Stimulated activated CD4-positive, alpha-beta T cell treated with anti-CD3 and anti-CD28 coated beads, Interleukin-12 subunit alpha, Interleukin-12 subunit beta, amount 100 ng/mL, for 48 hours (primary cell): Measurements from ENCODE around the gene STAT5B.
A peak's percentile ranks its signal among the peaks of the same experiment; 100 is the strongest.
"Not testable (repeated sequence)": the region's sequence is repeated elsewhere in the genome, so short reads cannot be mapped to it uniquely, and the experiment has no call there.

Experiments used
- DNase-seq, 3 donors: peaks; one replicate each; pipeline ENCODE4 v3.0.0-alpha.2; 2020; ENCODE audit warnings: low read depth in 2 of 3, low spot score in 1 of 3

Gene STAT5B

DNA sequence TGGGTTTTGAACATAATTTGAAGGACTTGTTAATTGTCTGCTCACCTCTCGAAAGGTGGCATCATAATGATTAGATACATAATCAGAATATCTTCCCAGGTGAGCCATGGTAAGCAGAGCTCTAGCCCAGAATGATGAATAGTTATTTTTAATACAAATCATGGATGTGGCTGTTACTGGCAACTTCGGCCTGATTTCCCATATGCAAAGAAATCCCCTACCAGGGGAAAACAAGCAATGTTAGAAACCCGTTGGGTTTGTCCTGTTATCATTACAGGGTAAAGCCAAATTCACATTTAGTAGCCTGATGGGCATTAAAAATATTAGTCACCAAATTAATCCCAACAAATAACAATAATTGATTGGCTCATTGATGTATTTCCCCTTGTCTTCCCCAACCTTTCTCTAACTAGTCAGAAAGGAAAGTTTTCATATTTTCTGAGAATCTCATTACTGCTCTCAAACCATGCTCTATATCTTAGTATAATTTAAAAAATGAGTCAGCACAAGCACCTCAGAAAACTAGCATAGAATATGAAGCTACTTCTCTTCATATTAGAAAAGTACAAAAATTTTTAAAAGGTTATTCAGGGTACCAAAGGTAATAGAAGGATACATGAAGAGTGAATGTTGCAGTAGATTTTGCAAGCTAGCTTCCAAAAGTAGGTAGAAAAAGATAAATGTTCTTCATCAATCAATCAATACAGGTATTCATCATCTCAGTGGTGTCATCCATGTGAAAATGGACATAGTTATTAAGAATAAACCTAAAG, 5.0 kb downstream of the STAT5B start:
- DNase-seq: no peak

DNA sequence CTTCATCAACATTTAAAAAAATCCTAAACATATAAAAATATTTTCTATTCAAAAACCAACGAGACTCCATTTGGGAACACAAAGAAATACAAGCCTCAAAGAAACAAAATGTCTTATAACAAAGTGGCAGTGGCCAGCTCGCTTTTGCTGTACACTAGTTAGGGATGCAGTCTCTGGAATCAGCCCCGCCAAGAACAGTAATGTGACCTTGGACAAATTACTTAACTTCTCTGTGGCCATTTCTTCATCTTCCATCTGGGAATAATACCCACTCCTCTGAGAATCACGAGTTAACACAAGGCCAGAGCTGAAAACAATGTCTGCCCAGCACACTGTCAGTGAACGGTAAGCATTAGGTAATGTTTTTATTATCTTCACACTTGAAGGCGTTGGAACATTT, 5.6 kb downstream of the STAT5B start:
- no peak for DNase-seq

DNA sequence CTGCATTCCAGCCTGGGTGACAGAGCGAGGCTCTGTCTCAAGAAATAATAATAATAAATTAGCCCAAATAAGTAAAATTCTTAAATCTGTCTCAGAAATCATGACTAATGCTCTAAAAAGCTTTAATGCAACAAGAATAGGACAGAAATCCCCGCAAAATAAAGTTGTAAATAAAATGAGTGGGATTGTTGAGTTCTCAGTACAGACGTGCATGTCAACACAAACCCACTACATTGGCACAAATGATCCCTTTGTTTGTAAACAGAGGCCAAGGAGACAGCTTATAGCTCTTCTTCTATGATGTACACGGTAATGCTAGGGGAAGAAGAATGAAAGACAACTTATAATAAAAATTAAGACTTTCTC, 6.0 kb downstream of the STAT5B start:
- no peak for DNase-seq

DNA sequence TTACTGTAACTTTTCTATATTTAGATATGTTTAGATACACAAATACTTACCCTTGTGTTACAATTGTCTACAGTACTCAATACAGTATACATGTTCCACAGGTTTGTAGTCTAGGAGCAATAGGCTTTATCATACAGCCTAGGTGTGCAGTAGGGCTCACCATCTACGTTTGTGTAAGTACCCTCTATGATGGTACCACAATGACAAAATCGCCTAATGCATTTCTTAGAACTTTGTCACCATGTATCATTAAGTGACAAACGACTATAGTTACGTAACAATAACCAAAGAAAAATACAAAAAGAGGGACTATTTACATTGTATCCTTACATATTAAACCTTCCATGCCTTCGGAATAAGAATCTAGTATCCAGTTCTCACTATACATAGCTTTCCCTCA, 8.0 kb downstream of the STAT5B start:
- no peak for DNase-seq

DNA sequence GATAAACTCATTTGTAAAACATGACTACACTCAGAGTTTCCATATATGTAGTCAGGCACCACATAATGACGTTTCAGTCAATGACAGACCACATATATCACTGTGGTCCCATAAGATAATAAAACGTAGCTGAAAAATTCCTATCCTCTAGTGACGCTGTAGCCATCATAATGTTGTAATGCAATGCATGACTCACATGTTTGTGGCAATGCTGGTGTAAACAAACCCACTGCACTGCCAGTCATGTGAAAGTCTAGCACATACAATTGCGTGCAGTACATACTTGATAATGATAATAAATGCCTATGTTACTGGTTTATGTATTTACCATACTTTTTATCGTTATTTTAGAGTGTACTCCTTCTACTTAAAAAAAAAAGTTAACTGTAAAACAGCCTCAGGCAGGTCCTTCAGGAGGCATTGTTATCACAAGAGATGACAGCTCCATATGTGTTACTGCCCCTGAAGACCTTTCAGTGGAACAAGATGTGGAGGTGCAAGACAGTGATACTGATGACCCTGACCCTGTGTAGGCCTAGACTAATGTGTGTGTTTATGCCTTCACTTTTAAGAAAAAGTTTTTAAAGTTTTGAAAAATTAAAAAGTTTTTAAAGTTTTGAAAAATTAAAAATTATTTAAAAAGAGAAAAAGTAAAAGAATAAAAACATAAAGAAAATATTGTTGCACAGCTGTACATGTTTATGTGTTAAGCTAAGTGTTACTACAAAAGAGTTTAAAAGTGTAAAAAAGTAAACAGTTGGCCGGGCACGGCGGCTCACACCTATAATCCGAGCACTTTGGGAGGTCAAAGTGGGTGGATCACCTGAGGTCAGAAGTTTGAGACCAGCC, 9.0 kb downstream of the STAT5B start:
- DNase-seq: peak in 2 of 3 donors; percentile 25 to 61

DNA sequence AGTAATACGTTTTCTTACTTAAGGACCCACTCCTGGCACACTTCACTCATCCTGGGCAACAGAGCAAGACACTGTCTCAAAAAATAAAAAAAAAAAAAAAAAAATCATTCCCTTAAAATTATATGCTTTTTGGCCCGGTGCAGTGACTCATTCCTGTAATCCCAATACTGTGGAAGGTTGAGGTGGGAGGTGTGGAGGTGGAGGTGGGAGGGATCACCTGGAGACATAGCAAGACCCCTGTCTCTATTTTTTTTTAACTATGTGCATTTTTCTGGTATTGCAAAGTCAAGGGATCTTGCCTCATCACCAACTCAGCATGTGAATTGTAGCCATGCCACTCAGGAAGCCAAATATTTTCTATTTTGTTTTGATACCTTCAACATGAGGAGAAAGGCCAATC, 9.7 kb downstream of the STAT5B start:
- no peak for DNase-seq

DNA sequence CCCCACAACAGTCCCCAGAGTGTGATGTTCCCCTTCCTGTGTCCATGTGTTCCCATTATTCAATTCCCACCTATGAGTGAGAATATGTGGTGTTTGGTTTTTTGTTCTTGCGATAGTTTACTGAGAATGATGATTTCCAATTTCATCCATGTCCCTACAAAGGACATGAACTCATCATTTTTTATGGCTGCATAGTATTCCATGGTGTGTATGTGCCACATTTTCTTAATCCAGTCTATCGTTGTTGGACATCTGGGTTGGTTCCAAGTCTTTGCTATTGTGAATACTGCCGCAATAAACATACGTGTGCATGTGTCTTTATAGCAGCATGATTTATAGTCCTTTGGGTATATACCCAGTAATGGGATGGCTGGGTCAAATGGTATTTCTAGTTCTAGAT, 11.8 kb downstream of the STAT5B start:
- not testable (repeated sequence) for DNase-seq

DNA sequence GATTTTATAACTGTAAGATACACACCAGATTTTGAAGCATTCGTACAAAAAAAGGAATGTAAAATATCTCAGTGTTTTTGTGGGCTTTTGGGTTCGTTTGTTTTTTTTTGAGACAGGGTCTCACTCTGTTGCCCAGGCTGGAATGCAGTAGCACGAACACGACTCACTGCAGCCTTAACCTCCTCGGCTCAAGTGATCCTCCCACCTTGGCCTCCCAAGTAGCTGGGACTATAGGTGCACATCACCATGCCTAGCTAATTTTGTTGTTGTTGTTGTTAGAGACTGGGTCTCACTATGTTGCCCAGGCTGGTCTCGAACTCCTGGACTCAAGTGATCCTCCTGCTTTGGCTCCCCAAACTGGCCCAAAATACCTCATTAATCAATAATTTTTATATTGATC, 15.9 kb downstream of the STAT5B start:
- no peak for DNase-seq

DNA sequence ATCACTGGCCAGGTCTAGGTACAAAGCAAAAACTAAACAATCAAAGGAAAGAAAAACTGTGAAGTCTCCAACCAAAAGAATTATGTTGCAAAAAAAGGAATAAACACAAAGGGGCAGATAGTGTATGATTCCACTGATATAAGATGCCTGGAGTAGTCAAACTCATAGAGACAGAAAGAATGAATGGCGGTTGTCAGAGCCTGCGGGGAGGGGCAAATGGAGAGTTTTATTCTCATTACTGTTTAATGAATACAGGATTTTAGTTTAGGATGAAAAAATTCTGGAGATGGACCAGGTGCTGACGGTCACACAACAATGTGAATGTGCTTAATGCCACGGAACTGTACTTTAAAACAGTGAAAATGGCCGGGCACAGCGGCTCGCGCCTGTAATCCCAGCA, 20.7 kb downstream of the STAT5B start:
- DNase-seq: no peak

DNA sequence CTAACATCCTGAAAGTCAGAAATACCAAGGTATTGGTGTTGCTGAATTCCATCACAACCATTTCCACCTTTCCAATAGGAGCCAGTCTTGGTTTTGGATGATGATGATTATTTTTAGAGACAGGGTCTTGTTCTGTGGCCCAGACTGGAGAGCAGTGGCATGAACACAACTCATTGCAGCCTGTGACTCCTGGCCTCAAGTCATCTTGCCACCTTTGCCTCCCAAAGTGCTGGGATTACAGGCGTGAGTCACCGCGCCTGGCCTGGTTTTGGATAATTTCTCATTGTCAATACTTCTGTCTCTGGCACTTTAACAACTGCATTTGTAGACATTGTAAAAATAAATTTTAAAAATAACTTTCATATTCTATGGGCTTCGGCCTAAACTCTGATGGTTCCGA, 22.6 kb downstream of the STAT5B start:
- DNase-seq: no peak

DNA sequence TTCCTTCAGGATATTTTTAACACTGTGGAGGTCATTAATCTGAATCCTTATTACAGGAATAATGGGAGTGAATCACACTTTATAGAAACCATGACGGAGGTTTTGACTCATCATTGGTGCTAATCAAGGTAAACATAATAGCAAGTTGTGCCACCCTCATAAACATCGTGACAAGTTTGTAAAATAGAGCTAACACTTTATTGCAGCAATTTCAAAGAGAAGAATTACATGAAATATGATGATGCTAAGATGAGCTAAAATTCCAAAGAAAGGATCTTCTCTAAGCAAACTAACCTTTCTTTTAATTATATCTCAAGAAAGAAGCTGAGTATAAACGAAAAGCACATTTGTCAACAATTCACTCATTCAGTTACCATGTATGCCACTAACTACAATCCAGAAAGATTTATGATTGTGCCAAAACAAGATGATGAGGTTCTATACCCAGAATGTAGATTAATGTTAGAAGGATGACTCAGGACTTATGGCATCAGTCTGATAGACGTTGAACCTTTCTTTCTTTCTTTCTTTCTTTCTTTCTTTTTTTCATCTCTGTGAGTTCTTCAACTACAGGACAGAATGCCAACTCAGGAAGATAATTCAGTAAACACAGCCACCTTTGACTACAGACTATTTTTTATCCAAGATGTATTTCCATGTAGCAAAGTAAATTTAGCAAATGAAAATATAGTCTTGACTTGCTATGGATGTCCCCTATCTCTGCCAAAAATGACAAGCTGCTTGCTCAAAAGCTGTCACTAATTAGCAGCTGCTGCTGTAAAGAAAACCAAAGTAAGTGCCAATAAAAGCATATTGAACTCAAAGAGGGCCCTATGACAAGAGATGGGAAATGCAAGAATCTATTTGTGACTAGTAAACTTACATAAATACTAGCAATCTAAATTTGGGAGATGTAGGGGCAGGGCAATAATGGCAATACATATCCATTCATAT, 23.3 kb downstream of the STAT5B start:
- DNase-seq: no peak

DNA sequence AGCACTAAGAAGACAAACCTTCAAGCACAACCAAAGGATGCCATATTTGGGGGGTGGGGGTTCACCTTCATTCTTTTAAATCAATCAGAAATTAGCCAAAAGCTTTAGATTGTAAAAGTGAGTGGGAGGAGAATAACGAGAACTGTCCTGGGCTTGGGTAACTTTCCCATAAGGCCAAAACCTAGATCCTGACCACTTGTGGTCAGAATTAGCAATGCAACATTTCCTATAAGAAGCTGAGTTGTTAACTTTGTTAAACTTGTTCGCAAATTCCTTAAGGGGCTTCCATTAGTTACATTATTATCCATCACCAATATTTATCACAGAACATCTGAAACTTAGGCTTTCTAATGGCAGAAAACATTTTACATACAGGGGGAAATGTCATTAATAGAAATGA, 25.1 kb downstream of the STAT5B start:
- DNase-seq: no peak

DNA sequence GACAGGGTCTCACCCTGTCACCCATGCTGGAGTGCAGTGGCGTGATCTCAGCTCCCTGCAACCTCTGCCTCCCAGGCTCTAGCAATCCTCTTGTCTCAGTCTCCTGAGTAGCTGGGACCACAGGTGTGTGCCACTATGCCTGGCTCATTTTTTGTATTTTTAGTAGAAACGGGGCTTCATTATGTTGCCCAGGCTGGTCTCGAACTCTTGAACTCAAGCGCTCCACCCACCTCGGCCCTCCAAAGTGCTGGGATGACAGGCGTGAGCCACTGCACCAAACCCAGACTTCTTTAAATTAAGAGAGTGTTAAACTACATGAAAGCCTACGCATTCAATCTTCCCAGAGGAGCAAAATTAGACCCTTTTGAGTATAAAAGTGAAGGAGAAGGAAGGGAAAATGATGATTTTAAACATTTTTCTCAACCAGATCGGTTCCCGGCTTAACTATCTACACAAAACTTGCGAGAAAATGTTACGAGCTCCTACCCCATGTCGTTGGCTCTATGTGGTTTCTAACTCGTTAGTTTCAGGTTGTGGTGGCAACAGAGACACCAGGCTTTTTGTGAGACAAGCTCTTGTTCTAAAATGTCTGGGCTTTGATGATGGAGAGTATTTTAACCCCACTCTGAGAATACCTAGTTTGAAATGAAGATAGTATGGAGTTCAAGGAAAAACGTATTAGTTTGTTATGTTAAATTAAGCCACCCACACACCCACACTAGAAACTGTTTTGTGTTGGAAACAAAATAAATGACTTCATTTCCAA, 26.3 kb downstream of the STAT5B start:
- DNase-seq: peak in 1 of 3 donors; percentile 44

DNA sequence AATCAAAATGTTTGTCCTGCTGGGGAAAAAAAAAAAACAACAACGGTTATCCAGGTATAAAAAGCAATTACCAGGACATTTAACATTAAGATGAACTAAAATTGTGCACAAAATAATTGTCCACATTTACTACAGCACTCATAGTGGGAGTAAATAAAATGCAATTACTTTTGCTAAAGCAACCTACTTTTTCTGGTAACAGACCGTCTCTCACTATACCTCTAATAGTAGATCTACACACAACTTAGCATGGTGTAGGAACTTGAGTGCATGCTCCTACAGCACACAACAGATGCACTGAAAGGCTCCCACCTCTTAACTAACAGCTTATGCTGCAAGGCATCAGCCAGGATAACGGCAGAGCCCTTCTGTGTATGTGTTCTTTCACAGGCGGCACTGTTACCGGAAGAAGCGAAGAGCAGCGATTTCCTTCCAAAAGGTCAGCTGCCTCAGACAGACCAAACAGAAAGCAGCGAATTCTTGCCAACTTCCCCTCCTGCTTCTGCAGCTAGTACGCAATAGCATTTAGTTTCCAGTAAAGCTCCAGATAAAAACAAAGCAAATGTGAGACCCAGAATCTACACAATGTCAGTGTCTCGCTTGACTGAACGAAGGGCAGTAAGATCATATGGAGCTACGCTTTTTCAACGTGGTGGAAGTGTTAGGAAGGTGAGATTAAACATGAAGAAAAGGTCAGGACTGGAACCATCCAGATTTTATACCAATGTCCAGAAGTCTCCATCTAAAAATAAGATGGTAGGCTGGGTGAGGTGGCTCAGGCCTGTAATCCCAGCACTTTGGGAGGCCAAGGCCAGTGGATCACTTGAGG, 27.6 kb downstream of the STAT5B start:
- DNase-seq: peak; percentile 49 to 62 (median 61)

DNA sequence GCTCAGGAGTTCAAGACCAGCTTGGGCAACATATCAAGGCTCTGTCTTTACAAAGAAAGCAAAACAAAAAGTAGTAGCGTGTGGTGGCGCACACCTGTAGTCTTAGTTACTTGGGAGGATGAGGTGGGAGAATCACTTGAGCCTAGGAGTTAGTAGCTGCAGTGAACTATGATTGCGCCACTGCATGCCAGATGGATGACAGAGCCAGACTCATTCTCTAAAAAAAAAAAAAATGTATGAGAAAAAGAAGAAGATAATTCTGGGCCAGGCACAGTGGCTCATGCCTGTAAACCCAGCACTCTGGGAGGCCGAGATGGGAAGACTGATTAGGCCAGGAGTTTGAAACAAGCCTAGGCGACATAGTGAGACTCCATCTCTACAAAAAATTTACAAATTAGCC, 28.5 kb downstream of the STAT5B start:
- no peak for DNase-seq

DNA sequence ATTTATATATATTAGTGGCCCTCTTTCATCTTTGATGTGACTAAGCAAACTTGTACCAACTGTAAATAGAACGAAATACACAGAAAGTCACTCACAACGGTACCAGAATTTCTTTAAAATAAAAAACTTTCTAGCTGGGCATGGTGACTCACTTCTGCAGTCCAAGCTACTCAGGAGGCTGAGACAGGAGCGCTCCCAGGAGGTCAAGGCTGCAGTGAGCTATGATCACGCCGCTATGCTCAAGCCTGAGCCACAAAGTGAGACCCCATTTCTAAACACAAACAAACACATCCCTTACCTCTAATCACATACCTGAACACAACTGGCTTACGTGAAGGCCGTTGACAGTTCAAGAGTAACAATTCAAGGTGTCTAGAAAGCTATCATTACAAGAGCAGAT, 29.7 kb downstream of the STAT5B start:
- DNase-seq: no peak

DNA sequence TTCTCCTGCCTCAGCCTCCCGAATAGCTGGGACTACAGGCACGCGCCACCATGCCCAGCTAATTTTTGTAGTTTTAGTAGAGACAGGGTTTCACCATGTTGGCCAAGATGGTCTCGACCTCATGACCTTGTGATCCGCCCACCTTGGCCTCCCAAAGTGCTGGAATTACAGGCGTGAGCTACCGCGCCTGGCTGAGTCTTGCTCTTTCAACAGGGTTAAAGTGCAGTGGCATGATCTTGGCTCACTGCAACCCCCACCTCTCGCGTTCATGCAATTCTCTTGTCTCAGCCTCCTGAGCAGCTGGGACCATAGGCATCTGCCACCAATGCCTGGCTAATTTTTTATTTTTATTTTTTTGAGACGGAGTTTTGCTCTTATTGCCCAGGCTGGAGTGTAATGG, 31.0 kb downstream of the STAT5B start:
- DNase-seq: not testable (repeated sequence)

DNA sequence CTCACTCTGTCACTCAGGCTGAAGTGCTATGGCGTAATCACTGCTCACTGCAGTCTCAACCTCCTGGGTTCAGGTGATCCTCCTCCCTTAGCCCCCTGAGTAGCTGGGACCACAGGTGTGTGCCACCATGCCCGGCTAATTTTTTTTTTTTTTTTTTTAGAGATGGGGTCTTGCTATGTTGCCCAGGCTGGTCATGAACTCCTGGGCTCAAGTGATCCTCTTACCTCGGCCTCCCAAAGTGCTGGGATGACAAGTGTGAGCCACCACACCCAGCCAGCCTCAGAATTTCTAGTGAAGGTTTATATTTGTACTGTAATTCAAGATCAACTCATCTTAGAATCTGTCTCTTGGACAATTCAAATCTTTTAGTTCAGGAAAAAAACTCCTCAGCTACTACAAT, 32.1 kb downstream of the STAT5B start:
- DNase-seq: not testable (repeated sequence)

DNA sequence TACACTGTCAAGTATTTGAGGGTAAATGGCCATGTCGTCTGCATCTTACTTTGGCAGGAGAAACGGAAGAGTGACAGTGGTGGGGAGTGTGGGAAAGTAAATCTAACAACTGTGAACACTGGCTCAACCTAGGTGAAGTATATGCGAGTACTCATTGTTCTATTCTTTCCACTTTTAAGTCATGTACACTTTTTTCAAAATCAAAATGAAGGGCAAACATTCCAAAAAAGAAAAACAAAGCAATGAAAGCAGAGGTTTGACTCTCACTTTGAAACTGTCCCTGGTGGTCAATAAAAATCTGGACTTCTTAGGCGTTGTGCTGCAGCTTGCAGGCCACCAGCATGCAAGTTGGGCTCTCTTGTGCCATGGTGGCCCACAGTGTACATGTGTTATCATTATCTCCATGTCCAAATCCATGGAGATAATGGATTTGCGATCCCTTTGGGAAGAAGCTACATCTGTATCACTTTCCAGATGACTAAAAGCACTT, 32.7 kb downstream of the STAT5B start:
- no peak for DNase-seq

DNA sequence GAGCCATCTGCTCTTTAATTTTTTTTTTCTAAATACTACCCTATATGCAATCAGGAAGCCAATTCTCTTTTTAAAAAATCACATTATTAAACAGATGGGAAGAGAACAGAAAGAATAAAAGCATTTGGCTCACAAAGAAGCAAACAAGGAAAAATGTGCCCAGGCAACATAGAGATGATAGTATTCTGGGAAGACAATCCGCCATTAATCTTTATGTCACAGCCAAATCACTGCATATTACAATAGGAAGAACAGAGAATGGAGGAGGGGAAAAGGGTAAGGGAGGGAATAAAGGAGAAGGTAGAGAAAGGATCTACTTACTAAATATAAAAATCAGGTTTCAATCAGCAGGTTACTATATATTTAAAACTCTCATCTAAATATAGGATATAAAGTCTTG, 34.3 kb downstream of the STAT5B start:
- no peak for DNase-seq
